OCI-LY3 (cell line): Measurements from ENCODE around the gene CFAP54.

ENCODE experiments used
- H2AFZ ChIP-seq: fragments of 200-600, 300-600 bp; shearing (Covaris generic); 2 replicates; pipeline ENCODE4 v1.6.0; 2014; ENCODE audit warnings: antibody characterized with exemption, low read depth, low read length
- H3K27ac ChIP-seq: fragments of 200-600, 300-600 bp; sonication (generic); 2 replicates; pipeline ENCODE4 v1.5.1; 2014; ENCODE audit warnings: mild to moderate bottlenecking, low read length, moderate library complexity, mixed read lengths
- H3K27me3 ChIP-seq: fragments of 200-600, 300-600 bp; sonication (generic); 2 replicates; pipeline ENCODE4 v1.6.1; 2014; ENCODE audit warnings: low read depth, low read length, mixed read lengths
- H3K36me3 ChIP-seq: fragments of 200-600, 300-600 bp; sonication (generic); replicated peaks from 2 replicates; pipeline ENCODE3; 2014; ENCODE audit warnings: low read depth, low read length, mixed read lengths
- H3K4me1 ChIP-seq: fragments of 300-600, 200-600 bp; sonication (generic); 2 replicates; pipeline ENCODE4 v1.6.1; 2014; ENCODE audit warnings: low read length, mixed read lengths
- H3K4me2 ChIP-seq: fragments of 200-600, 300-600 bp; sonication (generic); 2 replicates; pipeline ENCODE4 v1.6.1; 2014; ENCODE audit warnings: low read length, mixed read lengths
- H3K4me3 ChIP-seq: fragments of 300-600, 200-600 bp; sonication (generic); 2 replicates; pipeline ENCODE4 v1.5.1; 2014; ENCODE audit warnings: antibody characterized with exemption, mild to moderate bottlenecking, low read length, moderate library complexity
- H3K79me2 ChIP-seq: fragments of 300-600, 200-600 bp; shearing (Covaris generic); 2 replicates; pipeline ENCODE4 v1.6.1; 2014; ENCODE audit warnings: mild to moderate bottlenecking, low read length, mixed read lengths
- H3K9ac ChIP-seq: fragments of 300-600, 200-600 bp; shearing (Covaris generic); 2 replicates; pipeline ENCODE4 v1.6.0; 2014; ENCODE audit warnings: mild to moderate bottlenecking, low read length, moderate library complexity
- H3K9me3 ChIP-seq: fragments of 200-600, 300-600 bp; shearing (Covaris generic); 2 replicates; pipeline ENCODE4 v1.6.1; 2014; ENCODE audit warnings: low read length, mixed read lengths; ENCODE audit not compliant: insufficient read depth
- H4K20me1 ChIP-seq: fragments of 200-600, 300-600 bp; sonication (generic); 2 replicates; pipeline ENCODE4 v1.6.1; 2016; ENCODE audit warnings: low read length, mixed read lengths; ENCODE audit not compliant: insufficient read depth
- EZH2phosphoT487 ChIP-seq: fragments of 200-600 bp; shearing (Covaris generic); IDR thresholded peaks from 2 replicates; pipeline ENCODE4 v1.6.1; 2018; ENCODE audit warnings: antibody characterized with exemption, mixed run types, low read depth
- TF ChIP-seq, protein P1 (sequence below): fragments of 200-600, 300-600 bp; sonication (generic); IDR thresholded peaks from 2 replicates; pipeline ENCODE4 v1.5.1; 2014; ENCODE audit warnings: antibody characterized with exemption, low read length, low read depth

CFAP54 gene

DNA sequence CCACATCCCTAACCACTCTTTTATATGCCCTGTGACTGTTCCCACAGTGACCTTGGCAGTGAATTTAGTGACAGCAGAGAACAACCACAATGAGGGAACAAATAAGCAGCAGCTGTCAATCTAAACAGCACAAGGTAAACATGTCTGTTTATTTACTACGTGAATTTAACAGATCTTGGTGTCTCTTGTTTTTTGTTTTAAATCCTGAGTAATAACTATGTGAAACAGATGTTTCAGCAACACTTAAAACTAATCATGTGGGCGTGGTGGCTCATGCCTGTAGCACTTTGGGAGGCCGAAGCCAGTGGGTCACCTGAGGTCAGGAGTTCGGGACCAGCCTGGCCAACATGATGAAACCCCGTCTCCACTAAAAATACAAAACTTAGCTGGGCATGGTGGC lies 17.0 kb upstream of the CFAP54 start:
- no peak overlapping the region for H3K9ac ChIP-seq
- H3K36me3 ChIP-seq = no peaks in the 10 kb centered on the region
- no peak for TF ChIP-seq EZH2phosphoT487
- TF ChIP-seq, protein P1, sequence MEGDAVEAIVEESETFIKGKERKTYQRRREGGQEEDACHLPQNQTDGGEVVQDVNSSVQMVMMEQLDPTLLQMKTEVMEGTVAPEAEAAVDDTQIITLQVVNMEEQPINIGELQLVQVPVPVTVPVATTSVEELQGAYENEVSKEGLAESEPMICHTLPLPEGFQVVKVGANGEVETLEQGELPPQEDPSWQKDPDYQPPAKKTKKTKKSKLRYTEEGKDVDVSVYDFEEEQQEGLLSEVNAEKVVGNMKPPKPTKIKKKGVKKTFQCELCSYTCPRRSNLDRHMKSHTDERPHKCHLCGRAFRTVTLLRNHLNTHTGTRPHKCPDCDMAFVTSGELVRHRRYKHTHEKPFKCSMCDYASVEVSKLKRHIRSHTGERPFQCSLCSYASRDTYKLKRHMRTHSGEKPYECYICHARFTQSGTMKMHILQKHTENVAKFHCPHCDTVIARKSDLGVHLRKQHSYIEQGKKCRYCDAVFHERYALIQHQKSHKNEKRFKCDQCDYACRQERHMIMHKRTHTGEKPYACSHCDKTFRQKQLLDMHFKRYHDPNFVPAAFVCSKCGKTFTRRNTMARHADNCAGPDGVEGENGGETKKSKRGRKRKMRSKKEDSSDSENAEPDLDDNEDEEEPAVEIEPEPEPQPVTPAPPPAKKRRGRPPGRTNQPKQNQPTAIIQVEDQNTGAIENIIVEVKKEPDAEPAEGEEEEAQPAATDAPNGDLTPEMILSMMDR = no peak
- no peak overlapping the region for H2AFZ ChIP-seq
- H3K27ac ChIP-seq = no peak overlapping the region
- H3K4me2 ChIP-seq = no peak overlapping the region
- H3K79me2 ChIP-seq = no peaks in the 10 kb centered on the region
- no peaks in the 10 kb centered on the region for H3K4me1 ChIP-seq
- H3K4me3 ChIP-seq = no peak overlapping the region
- peaks cover 5% of the 10 kb centered on the region; the same call in 1 of the 2 replicates for H3K9me3 ChIP-seq
- no peaks in the 10 kb centered on the region for H3K27me3 ChIP-seq
- no peaks in the 10 kb centered on the region for H4K20me1 ChIP-seq

DNA sequence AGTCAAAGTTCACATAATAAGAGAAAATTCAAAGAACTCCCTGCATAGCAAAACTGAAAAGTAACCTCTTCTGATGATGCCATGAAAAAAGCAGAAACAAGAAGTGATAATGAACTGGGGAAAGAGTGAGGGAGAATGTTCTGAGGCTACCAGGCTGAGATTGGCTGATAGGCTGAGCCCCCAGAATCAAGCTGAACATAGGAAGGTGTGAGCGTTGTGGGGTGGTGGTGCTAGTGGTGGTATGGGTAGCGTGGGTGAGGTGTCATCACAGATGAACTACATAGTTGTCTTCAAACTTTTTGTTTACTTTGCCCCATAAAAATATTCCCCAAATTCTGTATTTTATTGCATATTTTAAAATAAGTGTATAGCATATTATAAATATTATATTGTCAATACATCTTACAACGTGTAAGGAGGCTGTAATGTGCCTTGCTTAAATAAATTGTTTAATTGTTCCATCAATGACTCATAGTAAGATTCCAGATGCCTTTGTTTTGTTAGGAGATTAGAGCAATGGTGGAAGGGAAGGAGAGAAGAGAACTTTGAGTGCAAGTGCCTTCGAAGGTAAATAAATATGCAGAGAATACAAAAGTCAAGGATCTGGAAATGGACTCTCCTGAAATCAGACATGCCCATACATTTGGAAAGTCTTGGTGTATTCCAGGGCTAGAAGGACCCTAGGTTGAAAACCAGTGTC lies 15.8 kb upstream of the CFAP54 start:
- Histone ChIP-seq H3K4me2 (no peak overlapping the region), H2AFZ (no peak overlapping the region), H3K4me3 (no peak overlapping the region), H3K27me3 (no peaks in the 10 kb centered on the region), H4K20me1 (no peaks in the 10 kb centered on the region), H3K27ac (no peak overlapping the region), H3K4me1 (no peaks in the 10 kb centered on the region), H3K36me3 (no peaks in the 10 kb centered on the region), H3K9ac (no peak overlapping the region), H3K9me3 (peaks cover 5% of the 10 kb centered on the region; the same call in 1 of the 2 replicates), H3K79me2 (no peaks in the 10 kb centered on the region)
- TF ChIP-seq EZH2phosphoT487 = no peak
- TF ChIP-seq, protein P1 = no peak

DNA sequence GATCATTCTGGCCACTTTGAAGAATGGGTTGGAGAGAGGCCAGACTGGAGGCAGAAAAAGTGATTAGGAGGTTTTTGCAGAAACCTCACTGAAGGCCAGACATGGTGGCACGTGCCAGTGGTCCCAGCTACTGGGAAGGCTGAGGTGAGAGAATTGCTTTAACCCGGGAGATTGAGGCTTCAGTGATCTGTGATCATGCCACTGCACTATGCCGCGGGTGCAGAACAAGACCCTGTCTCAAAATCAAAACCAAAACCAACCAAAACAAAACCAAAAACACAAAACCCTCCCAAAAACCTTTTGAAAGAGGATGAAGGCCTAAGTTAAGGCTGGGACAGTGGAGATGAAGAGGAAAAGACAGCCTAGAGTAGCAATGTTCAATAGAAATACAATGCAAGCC lies 15.2 kb upstream of the CFAP54 start:
- no peak overlapping the region for H3K4me3 ChIP-seq
- no peaks in the 10 kb centered on the region for H3K4me1 ChIP-seq
- no peaks in the 10 kb centered on the region for H4K20me1 ChIP-seq
- no peak overlapping the region for H2AFZ ChIP-seq
- TF ChIP-seq, protein P1 = no peak
- no peak for TF ChIP-seq EZH2phosphoT487
- no peaks in the 10 kb centered on the region for H3K79me2 ChIP-seq
- no peaks in the 10 kb centered on the region for H3K27me3 ChIP-seq
- no peak overlapping the region for H3K27ac ChIP-seq
- H3K36me3 ChIP-seq = no peaks in the 10 kb centered on the region
- no peak overlapping the region for H3K4me2 ChIP-seq
- H3K9ac ChIP-seq = no peak overlapping the region
- peaks cover 5% of the 10 kb centered on the region; the same call in 1 of the 2 replicates for H3K9me3 ChIP-seq

DNA sequence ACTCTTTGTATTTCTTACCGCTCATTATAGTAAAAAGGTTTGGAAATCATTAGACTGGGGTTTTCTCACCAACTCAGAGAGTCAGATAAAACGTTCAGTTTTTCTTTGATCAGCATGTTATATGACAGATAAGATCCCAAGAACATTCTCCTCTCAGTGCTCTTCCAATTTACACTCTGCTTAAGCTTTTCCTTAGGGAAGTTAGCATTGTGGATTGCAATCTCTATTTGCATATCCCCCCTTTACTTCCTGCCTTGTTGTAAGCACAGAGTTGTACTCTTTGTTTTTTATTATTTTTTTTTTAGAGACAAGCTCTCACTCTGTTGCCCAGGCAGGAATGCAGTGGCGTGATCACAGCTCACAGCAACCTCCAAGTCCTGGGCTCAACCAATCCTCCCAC lies 11.4 kb upstream of the CFAP54 start:
- Histone ChIP-seq H3K9ac (no peak overlapping the region), H4K20me1 (no peaks in the 10 kb centered on the region), H3K4me3 (no peak overlapping the region), H3K4me1 (no peaks in the 10 kb centered on the region), H3K4me2 (no peak overlapping the region), H3K36me3 (no peaks in the 10 kb centered on the region), H3K27me3 (peaks cover 1% of the 10 kb centered on the region), H3K9me3 (no peaks in the 10 kb centered on the region), H3K27ac (no peak overlapping the region), H3K79me2 (no peaks in the 10 kb centered on the region), H2AFZ (no peak overlapping the region)
- TF ChIP-seq EZH2phosphoT487 = no peak
- TF ChIP-seq, protein P1 = no peak
